ENCODE data around the gene RNF187. TPM values are rescaled to one million over a fixed set of nuclear protein-coding genes. Genes with fewer than 3 reads are reported as not detected.
"Not testable (repeated sequence)": the region's sequence is repeated elsewhere in the genome, so short reads cannot be mapped to it uniquely, and the experiment has no call there.

The RNF187 gene
- polyA plus RNA-seq, 3 donors, result 76.5 to 104 (median 93.3) TPM

GRCh38 chr1:228456252-228457016 is 30.7 kb upstream of the RNF187 start:
- DNase-seq, result no peak

GRCh38 chr1:228457017-228457395 is 30.2 kb upstream of the RNF187 start:
- DNase-seq, result no peak

- peak; percentile 99 for DNase-seq
Observed at GRCh38 chr1:228457396-228458176, 29.6 kb upstream of the RNF187 start.

GRCh38 chr1:228459091-228459993 is 27.8 kb upstream of the RNF187 start:
- DNase-seq, result peak; percentile 78

GRCh38 chr1:228460821-228461220 is 26.4 kb upstream of the RNF187 start:
- no peak for DNase-seq

- DNase-seq, result no peak
Observed at GRCh38 chr1:228462560-228462959, 24.6 kb upstream of the RNF187 start.

- DNase-seq, result no peak
Observed at GRCh38 chr1:228463009-228463558, 24.1 kb upstream of the RNF187 start.

GRCh38 chr1:228463559-228464455 is 23.4 kb upstream of the RNF187 start:
- DNase-seq, result no peak

- peak; percentile 92 for DNase-seq
Observed at GRCh38 chr1:228464487-228464983, 22.6 kb upstream of the RNF187 start.

- no peak for DNase-seq
Observed at GRCh38 chr1:228465141-228465540, 22.0 kb upstream of the RNF187 start.

- DNase-seq, result no peak
Observed at GRCh38 chr1:228465571-228466146, 21.5 kb upstream of the RNF187 start.

- DNase-seq, result not testable (repeated sequence)
Observed at GRCh38 chr1:228468188-228468587, 19.0 kb upstream of the RNF187 start.

- no peak for DNase-seq
Observed at GRCh38 chr1:228469413-228470162, 17.6 kb upstream of the RNF187 start.

GRCh38 chr1:228471154-228471761 is 15.9 kb upstream of the RNF187 start:
- no peak for DNase-seq

GRCh38 chr1:228471762-228472398 is 15.3 kb upstream of the RNF187 start:
- DNase-seq, result no peak

- no peak for DNase-seq
Observed at GRCh38 chr1:228472655-228473054, 14.5 kb upstream of the RNF187 start.

- no peak for DNase-seq
Observed at GRCh38 chr1:228474507-228474906, 12.7 kb upstream of the RNF187 start.

- DNase-seq, result no peak
Observed at GRCh38 chr1:228475812-228476211, 11.4 kb upstream of the RNF187 start.

All from renal pelvis (tissue), 4 donors.